Heart left ventricle (tissue), 16 donors: ENCODE data around the gene EHMT1. TPM values are rescaled to one million over a fixed set of nuclear protein-coding genes. Genes with fewer than 3 reads are reported as not detected.

Experiments used
- ATAC-seq, 4 donors: fragments of 200-7000 bp; cut with Tn5 transposase; one replicate each; pipeline ENCODE4 v1.9.1; 2020 to 2022; ENCODE audit warnings: moderate library complexity in 4 of 4, mild to moderate bottlenecking in 3 of 4, moderate number of reproducible peaks in 1 of 4
- DNase-seq, 5 donors: peaks; one replicate each; pipeline ENCODE4 v3.0.0-alpha.2; 2020
- H3K27ac ChIP-seq, 12 donors: fragments of 200-600 bp; sonication (generic) in 4 of 12; one replicate each; pipeline versions ENCODE4 v1.5.0 to v1.8.0; 2016 to 2022; ENCODE audit warnings: mild to moderate bottlenecking in 2 of 12
- H3K27me3 ChIP-seq, 9 donors: fragments of 200-600 bp; sonication (generic) in 2 of 9; one replicate each; pipeline versions ENCODE4 v1.5.1 to v1.8.0; 2016 to 2022; ENCODE audit warnings: mild to moderate bottlenecking in 3 of 9
- H3K36me3 ChIP-seq, 9 donors: fragments of 200-600 bp; sonication (generic) in 2 of 9; one replicate each; pipeline versions ENCODE4 v1.5.0 to v1.8.0; 2018 to 2022; ENCODE audit warnings: mild to moderate bottlenecking in 2 of 9
- H3K4me1 ChIP-seq, 12 donors: fragments of 200-600 bp; sonication (generic) in 4 of 12; one replicate each; pipeline versions ENCODE4 v1.5.0 to v1.8.0; 2016 to 2022; ENCODE audit warnings: mild to moderate bottlenecking in 3 of 12
- H3K4me3 ChIP-seq, 12 donors: fragments of 200-600 bp; sonication (generic) in 4 of 12; one replicate each; pipeline versions ENCODE4 v1.5.0 to v1.8.0; 2017 to 2022; ENCODE audit warnings: mild to moderate bottlenecking in 9 of 12, moderate library complexity in 4 of 12
- H3K9me3 ChIP-seq, 12 donors: fragments of 200-600 bp; sonication (generic) in 4 of 12; one replicate each; pipeline versions ENCODE4 v1.5.0 to v1.8.0; 2016 to 2022; ENCODE audit warnings: mild to moderate bottlenecking in 1 of 12
- CTCF ChIP-seq, 12 donors: fragments of 200-600 bp; sonication (generic) in 4 of 12; IDR thresholded peaks; one replicate each; pipeline versions ENCODE4 v1.5.0 to v1.8.0; 2018 to 2022; ENCODE audit warnings: antibody characterized with exemption in 12 of 12, mild to moderate bottlenecking in 5 of 12
- POLR2A ChIP-seq, 2 donors: fragments of 450-650 bp; IDR thresholded peaks; one replicate each; pipeline ENCODE4 v1.6.1; 2017; ENCODE audit warnings: antibody characterized with exemption in 2 of 2, mild to moderate bottlenecking in 2 of 2, moderate library complexity in 2 of 2
- WGBS, 4 donors: extraction: QIAGEN DNeasy Blood & Tissue Kit in 2 of 4; methylation state at CpG; one replicate each; pipeline versions ENCODE4 v1.1.5 to v1.1.7; 2013 to 2018; 5-methylcytosine and 5-hydroxymethylcytosine counted together
- intact Hi-C, 10 donors: fragments of 100-400 bp; cut with DNase I; formaldehyde crosslinking; loops; one replicate each; pipeline versions ENCODE4 v1.11.1 to v1.14.2; 2022
- polyA plus RNA-seq, 2 donors: library from polyadenylated mRNA; stranded (reverse); fragments of 200-250 nt; gene quantifications; one replicate each; pipeline ENCODE4 v1.2.3, GENCODE V29; 2013
- total RNA-seq, 9 donors: library from RNA; depleted of rRNA in 2 of 9; stranded (reverse); fragments of >200 nt in 2 of 9; fragmentation: NEBNext Ultra II Directional in 3 of 9; extraction: Animal tissue kit (Norgen Biotek cat#: 25700) in 3 of 9; gene quantifications; one replicate each; pipeline versions ENCODE4 v1.1.0 to v1.2.4, GENCODE V29; 2016 to 2023
- donor health status: ischemic (EF 13 %, LVEDD 7.1; RV severe dilation, severe dysfunction).
- donor health status: healthy with polysubstance abuse.
- donor health status: DM: no; HTN: yes; CAD: no.
- donor health status: DM: no; HTN: no; CAD: no.
- donor health status: ischemic (EF 25% LVEDD 6.9; RV normal size, moderate dysfunction).
- donor health status: ischemic (EF 25% LVEDD 5.7; RV mildly dilated, moderate dysfunction).
- donor health status: healthy.
- donor health status: DM: yes; HTN: yes; CAD: no.
- donor health status: ischemic (EF 35%, LVEDD 5.7; RV mildly dilated, moderate dysfunction).
- donor health status: nonischemic (EF 11% LVEDD 7.7; RV severe dilation, severe dysfunction).
- donor health status: DM: yes; HTN: yes; CAD: no.
- donor health status: PGD.
- donor health status: ischemic (EF 29% LVEDD 5.4; RV normal size, mild dysfunction).
- donor health status: nonischemic (EF 23%, LVEDD 6.1; RV moderate dilation, normal function).

EHMT1 gene
- total and polyA plus RNA-seq, 11 donors: 24.5 to 55.9 (median 28.9) TPM

GRCh38 chr9:137784046-137784445 is 165.2 kb downstream of the EHMT1 start:
- ATAC-seq (no peak), DNase-seq (no peak)
- no peaks in the 10 kb centered on the region for H3K9me3 ChIP-seq
- no peak overlapping the region for H3K27ac ChIP-seq
- H3K4me3 ChIP-seq: no peak overlapping the region
- H3K36me3 ChIP-seq: peaks cover 0 to 75% (median 56%) of the 10 kb centered on the region in 9 donors
- no peaks in the 10 kb centered on the region for H3K27me3 ChIP-seq
- TF ChIP-seq POLR2A (IDR thresholded peaks at IDR 0.05): no peak
- TF ChIP-seq CTCF (IDR thresholded peaks at IDR 0.05): no peak
- peaks cover 0 to 4% (median 0%) of the 10 kb centered on the region in 12 donors for H3K4me1 ChIP-seq
- intact Hi-C loops: no loop called here
- WGBS, 4 donors: 85 to 92% (median 89%) methylated on average over 12 of the region's 12 CpGs

- 85 to 89% (median 87%) methylated on average over 19 to 20 of the region's 20 CpGs for WGBS, 4 donors
- intact Hi-C loops: no loop called here
- Histone ChIP-seq H3K4me3 (no peak overlapping the region), H3K4me1 (peaks cover 0 to 4% (median 0%) of the 10 kb centered on the region in 12 donors), H3K27ac (no peak overlapping the region), H3K9me3 (no peaks in the 10 kb centered on the region), H3K36me3 (peaks cover 0 to 69% (median 56%) of the 10 kb centered on the region in 9 donors), H3K27me3 (no peaks in the 10 kb centered on the region)
- TF ChIP-seq POLR2A (IDR thresholded peaks at IDR 0.05): no peak
- no peak for TF ChIP-seq CTCF (IDR thresholded peaks at IDR 0.05)
- ATAC-seq (no peak), DNase-seq (no peak)
These were observed 166.1 kb downstream of the EHMT1 start for GRCh38 chr9:137784641-137785513.

GRCh38 chr9:137785704-137786161 is 166.9 kb downstream of the EHMT1 start:
- Histone ChIP-seq H3K4me1 (peaks cover 0 to 4% (median 0%) of the 10 kb centered on the region in 12 donors), H3K9me3 (no peaks in the 10 kb centered on the region), H3K27ac (no peak overlapping the region), H3K36me3 (peaks cover 0 to 75% (median 64%) of the 10 kb centered on the region in 9 donors), H3K27me3 (no peaks in the 10 kb centered on the region), H3K4me3 (no peak overlapping the region)
- WGBS, 4 donors: 69 to 82% (median 75%) methylated on average over 16 of the region's 16 CpGs
- TF ChIP-seq CTCF (IDR thresholded peaks at IDR 0.05) (no peak), POLR2A (IDR thresholded peaks at IDR 0.05) (no peak)
- DNase-seq (no peak), ATAC-seq (no peak)
- intact Hi-C loops: no loop called here

GRCh38 chr9:137786511-137786920 is 167.7 kb downstream of the EHMT1 start:
- Histone ChIP-seq H3K36me3 (peaks cover 0 to 81% (median 69%) of the 10 kb centered on the region in 9 donors), H3K4me3 (no peak overlapping the region), H3K9me3 (no peaks in the 10 kb centered on the region), H3K4me1 (peaks cover 0 to 4% (median 0%) of the 10 kb centered on the region in 12 donors), H3K27me3 (no peaks in the 10 kb centered on the region), H3K27ac (no peak overlapping the region)
- TF ChIP-seq CTCF (IDR thresholded peaks at IDR 0.05): no peak
- DNase-seq: no peak
- intact Hi-C loops: no loop called here
- WGBS, 4 donors: 73 to 89% (median 81%) methylated on average over 14 to 19 of the region's 19 CpGs
- ATAC-seq: no peak
